IPS-NIHi11 (cell line): ENCODE data around the gene NCBP2.
"Not testable (repeated sequence)": the region's sequence is repeated elsewhere in the genome, so short reads cannot be mapped to it uniquely, and the experiment has no call there.

Experiments
- DNase-seq: peaks from one replicate; pipeline ENCODE4 v3.0.0; 2012; ENCODE audit warnings: mixed read lengths, low spot score

NCBP2 gene

GRCh38 chr3:196968233-196969133 is 26.2 kb upstream of the NCBP2 start, which contains the start of gene PIGZ:
Gene PIGZ, minus strand, starts transcription at chr3:196968833. Its CDS starts 16,802 bp downstream, at chr3:196952031.
- peak; percentile 76 for DNase-seq

GRCh38 chr3:196967412-196968232 is 25.3 kb upstream of the NCBP2 start:
- DNase-seq, result no peak

- peak; percentile 43 for DNase-seq
Observed at GRCh38 chr3:196966526-196967401, 24.4 kb upstream of the NCBP2 start.

- DNase-seq, result no peak
Observed at GRCh38 chr3:196965804-196966173, 23.5 kb upstream of the NCBP2 start.

- DNase-seq, result no peak
Observed at GRCh38 chr3:196965112-196965803, 22.9 kb upstream of the NCBP2 start.

GRCh38 chr3:196963631-196963953 is 21.3 kb upstream of the NCBP2 start:
- no peak for DNase-seq

- DNase-seq, result no peak
Observed at GRCh38 chr3:196962930-196963630, 20.8 kb upstream of the NCBP2 start.

GRCh38 chr3:196962108-196962929 is 20.0 kb upstream of the NCBP2 start:
- DNase-seq, result no peak

GRCh38 chr3:196954832-196955231 is 12.5 kb upstream of the NCBP2 start:
- DNase-seq, result no peak

- DNase-seq, result no peak
Observed at GRCh38 chr3:196951371-196951770, 9.0 kb upstream of the NCBP2 start.

GRCh38 chr3:196949750-196950149 is 7.4 kb upstream of the NCBP2 start:
- DNase-seq, result no peak

GRCh38 chr3:196949285-196949619 is 6.9 kb upstream of the NCBP2 start:
- no peak for DNase-seq

- peak; percentile 62 for DNase-seq
Observed at GRCh38 chr3:196948442-196949284, 6.3 kb upstream of the NCBP2 start.

GRCh38 chr3:196947860-196948441 is 5.6 kb upstream of the NCBP2 start:
- no peak for DNase-seq

- peak; percentile 48 for DNase-seq
Observed at GRCh38 chr3:196947136-196947859, 5.0 kb upstream of the NCBP2 start.

GRCh38 chr3:196944037-196944790 is 1.9 kb upstream of the NCBP2 start:
- DNase-seq, result not testable (repeated sequence)

- DNase-seq, result peak; percentile 24
Observed at GRCh38 chr3:196942915-196943277, 568 bp upstream of the NCBP2 start.
